ENCODE measurements around the gene BCL7B. TPM values are rescaled to one million over a fixed set of nuclear protein-coding genes. Genes with fewer than 3 reads are reported as not detected.
"Not testable (repeated sequence)": the region's sequence is repeated elsewhere in the genome, so short reads cannot be mapped to it uniquely, and the experiment has no call there.

BCL7B gene
- total and polyA plus RNA-seq, 2 of the 4 experiments (the other 2 are of a cell fraction) = 7.2 to 51.3 TPM

- BruUV-seq (replicated peaks) = no TSS peak
- Histone ChIP-seq H4K91ac (ENCODE audit: insufficient read depth, low read depth, low read length) (no peak overlapping the region), H2AK5ac (ENCODE audit: low read depth, low read length) (no peak overlapping the region), H2AK9ac (replicated peaks; ENCODE audit: low read depth, low read length, poor library complexity) (no peak overlapping the region), H2BK5ac (ENCODE audit: low read depth, low read length, poor library complexity, severe bottlenecking) (no peak overlapping the region), H3K4ac (ENCODE audit: low read depth, low read length) (no peak overlapping the region), H3K14ac (replicated peaks; ENCODE audit: low read depth, low read length) (no peak overlapping the region), H3K4me2 (ENCODE audit: low read depth, low read length) (no peak overlapping the region), H3K79me1 (ENCODE audit: low read depth in 1 of 2, low read length in 2 of 2) (peaks cover 2% of the 10 kb centered on the region in 2 experiments; a peak in 3 of 4 replicates), H2AFZ (replicated peaks; ENCODE audit: low read length, poor library complexity) (no peak overlapping the region), H3K27me3 (ENCODE audit: control insufficient read depth, insufficient read depth, low read length) (no peaks in the 10 kb centered on the region), H3K56ac (ENCODE audit: extremely low read depth, insufficient read depth, low read length) (no peak overlapping the region), H3K9me3 (ENCODE audit: control insufficient read depth, insufficient read depth, low read length) (no peaks in the 10 kb centered on the region), H3K23ac (ENCODE audit: low read depth, low read length) (0 out of 2 replicates have a peak overlapping the region, but pooled peaks have one; percentile 56), H3K9ac (ENCODE audit: low read depth, low read length) (no peak overlapping the region), H2BK20ac (ENCODE audit: low read depth, low read length) (no peak overlapping the region), H3K27ac (ENCODE audit: insufficient read depth, low read length) (no peak overlapping the region), H3K36me3 (ENCODE audit: control insufficient read depth, insufficient read depth, low read length) (no peaks in the 10 kb centered on the region), H4K8ac (ENCODE audit: low read depth in 2 of 2, low read length in 2 of 2) (no peak overlapping the region), H2BK15ac (ENCODE audit: low read depth, low read length) (no peak overlapping the region), H4K20me1 (ENCODE audit: insufficient read depth, low read length) (0 out of 2 replicates have a peak, but pooled peaks cover 3% of the 10 kb centered on the region), H4K5ac (ENCODE audit: low read depth, low read length) (no peak overlapping the region), H3K18ac (ENCODE audit: low read depth, low read length) (no peak overlapping the region), H3K4me3 (ENCODE audit: insufficient read depth, low read depth, low read length) (no peak overlapping the region), H3K4me1 (ENCODE audit: control insufficient read depth, insufficient read depth, low read length) (peaks cover 1% of the 10 kb centered on the region; the same call in 1 of the 2 replicates), H2BK120ac (ENCODE audit: low read depth, low read length) (no peak overlapping the region), H3K9me1 (ENCODE audit: insufficient read depth, low read length) (no peaks in the 10 kb centered on the region)
- in situ Hi-C loops (cut with MboI; ENCODE audit: low sequenced_read_pairs) = no loop called here
- 100% methylated on average over 1 of the region's 6 CpGs; no CpG with 5 or more reads in 1 of the 2 experiments for WGBS, 2 experiments (ENCODE audit: extremely low coverage in 2 of 2, insufficient read length in 1 of 2)
- no peak for DNase-seq
- ATAC-seq (ENCODE audit: low read depth) = no peak
- ChIA-PET POLR2A (ENCODE audit: unreplicated experiment) (no interaction called here), CTCF (no interaction called here)
- dilution Hi-C loops (cut with HindIII; ENCODE audit: low sequenced_read_pairs, unreplicated experiment) = no loop called here
- TF ChIP-seq ELK1 (IDR thresholded peaks at IDR 0.05; ENCODE audit: borderline replicate concordance, low read depth, low read length) (no peak), MAFK (IDR thresholded peaks at IDR 0.05; ENCODE audit: low read depth, low read length) (no peak), RCOR1 (IDR thresholded peaks at IDR 0.05; ENCODE audit: insufficient replicate concordance, low read length) (no peak), RFX5 (IDR thresholded peaks at IDR 0.05; ENCODE audit: low read depth, low read length) (no peak), MXI1 (IDR thresholded peaks at IDR 0.05; ENCODE audit: borderline replicate concordance, low read depth, low read length) (no peak), CHD1 (IDR thresholded peaks at IDR 0.05; ENCODE audit: low read depth, low read length) (no peak), MAZ (IDR thresholded peaks at IDR 0.05; ENCODE audit: borderline replicate concordance, low read depth, low read length) (no peak), BHLHE40 (IDR thresholded peaks at IDR 0.05; ENCODE audit: low read depth, low read length) (no peak)
- intact Hi-C loops (cut with micrococcal nuclease) = no loop called here
Observed at GRCh38 chr7:73582664-73583202, 25.2 kb upstream of the BCL7B start.

GRCh38 chr7:73581006-73581405, 23.5 kb upstream of the BCL7B start:
- ATAC-seq (ENCODE audit: low read depth); H3K9me1 ChIP-seq (ENCODE audit: insufficient read depth, low read length); H2BK20ac ChIP-seq (ENCODE audit: low read depth, low read length); H2AFZ ChIP-seq (replicated peaks; ENCODE audit: low read length, poor library complexity); H2BK120ac ChIP-seq (ENCODE audit: low read depth, low read length); H3K14ac ChIP-seq (replicated peaks; ENCODE audit: low read depth, low read length); H3K9me3 ChIP-seq (ENCODE audit: control insufficient read depth, insufficient read depth, low read length); POLR2A ChIA-PET (ENCODE audit: unreplicated experiment); H3K23ac ChIP-seq (ENCODE audit: low read depth, low read length); H4K91ac ChIP-seq (ENCODE audit: insufficient read depth, low read depth, low read length); dilution Hi-C loops (cut with HindIII; ENCODE audit: low sequenced_read_pairs, unreplicated experiment); H3K27ac ChIP-seq (ENCODE audit: insufficient read depth, low read length); H4K5ac ChIP-seq (ENCODE audit: low read depth, low read length); H3K4ac ChIP-seq (ENCODE audit: low read depth, low read length); CTCF ChIA-PET; H4K8ac ChIP-seq (ENCODE audit: low read depth in 2 of 2, low read length in 2 of 2); BruUV-seq (replicated peaks); H3K56ac ChIP-seq (ENCODE audit: extremely low read depth, insufficient read depth, low read length); H2AK5ac ChIP-seq (ENCODE audit: low read depth, low read length); H2BK15ac ChIP-seq (ENCODE audit: low read depth, low read length); H2BK5ac ChIP-seq (ENCODE audit: low read depth, low read length, poor library complexity, severe bottlenecking); H4K20me1 ChIP-seq (ENCODE audit: insufficient read depth, low read length); H3K36me3 ChIP-seq (ENCODE audit: control insufficient read depth, insufficient read depth, low read length); in situ Hi-C loops (cut with MboI; ENCODE audit: low sequenced_read_pairs); H3K27me3 ChIP-seq (ENCODE audit: control insufficient read depth, insufficient read depth, low read length); H3K4me3 ChIP-seq (ENCODE audit: insufficient read depth, low read depth, low read length); H2AK9ac ChIP-seq (replicated peaks; ENCODE audit: low read depth, low read length, poor library complexity); H3K9ac ChIP-seq (ENCODE audit: low read depth, low read length); H3K4me1 ChIP-seq (ENCODE audit: control insufficient read depth, insufficient read depth, low read length); H3K18ac ChIP-seq (ENCODE audit: low read depth, low read length); DNase-seq; intact Hi-C loops (cut with micrococcal nuclease); H3K4me2 ChIP-seq (ENCODE audit: low read depth, low read length): not testable (repeated sequence)
- no CpG with 5 or more reads among the region's 9 CpGs for WGBS, 2 experiments (ENCODE audit: extremely low coverage in 2 of 2, insufficient read length in 1 of 2)
- peaks cover 6 to 18% of the 10 kb centered on the region in 2 experiments; a peak in 3 of 4 replicates for H3K79me1 ChIP-seq (ENCODE audit: low read depth in 1 of 2, low read length in 2 of 2)
